Measurements from ENCODE around the gene LFNG. TPM values are rescaled to one million over a fixed set of nuclear protein-coding genes. Genes with fewer than 3 reads are reported as not detected.

The LFNG gene
- total RNA-seq, 4 donors from 2014 or later: 105 to 198 (median 150) TPM

DNA sequence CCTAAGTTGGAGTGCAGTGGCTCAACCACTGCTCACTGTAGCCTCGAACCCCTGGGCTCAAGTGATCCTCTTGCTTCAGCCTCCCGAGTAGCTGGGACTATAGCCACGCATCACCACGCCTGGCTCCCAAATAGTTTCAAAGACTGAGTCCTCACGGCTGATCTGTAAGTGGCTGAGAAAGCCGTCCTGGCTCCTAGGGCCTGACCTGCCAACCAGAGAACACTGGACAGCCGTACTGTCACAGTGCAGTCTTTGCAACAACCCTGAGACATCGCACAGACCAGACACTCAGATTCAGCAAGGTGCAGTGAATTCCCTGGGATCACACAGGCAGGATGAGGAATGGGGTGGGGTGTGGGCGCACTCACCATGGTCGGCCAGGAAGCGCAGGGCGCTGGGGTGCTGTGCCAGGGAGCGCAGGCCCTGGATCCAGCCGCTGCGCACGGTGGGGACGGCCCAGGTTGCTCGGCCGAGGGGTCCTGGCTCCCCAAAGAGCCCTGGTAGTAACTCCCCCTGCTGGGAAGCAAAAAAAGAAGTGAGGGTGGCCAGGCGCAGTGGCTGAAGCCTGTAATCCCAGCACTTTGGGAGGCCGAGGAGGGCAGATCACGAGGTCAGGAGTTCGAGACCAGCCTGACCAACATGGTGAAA, 25.1 kb downstream of the LFNG start:
- Histone ChIP-seq H3K27ac (no peak overlapping the region), H3K9me3 (no peaks in the 10 kb centered on the region), H3K36me3 (peaks cover 88% of the 10 kb centered on the region), H3K4me1 (no peaks in the 10 kb centered on the region), H3K27me3 (no peaks in the 10 kb centered on the region), H3K4me3 (no peak overlapping the region)
- 93% methylated on average over 17 of the region's 23 CpGs for WGBS
- DNase-seq (ENCODE audit: low spot score in 2 of 2): peak in 1 of 2 donors; percentile 55
- TF ChIP-seq, protein P1, sequence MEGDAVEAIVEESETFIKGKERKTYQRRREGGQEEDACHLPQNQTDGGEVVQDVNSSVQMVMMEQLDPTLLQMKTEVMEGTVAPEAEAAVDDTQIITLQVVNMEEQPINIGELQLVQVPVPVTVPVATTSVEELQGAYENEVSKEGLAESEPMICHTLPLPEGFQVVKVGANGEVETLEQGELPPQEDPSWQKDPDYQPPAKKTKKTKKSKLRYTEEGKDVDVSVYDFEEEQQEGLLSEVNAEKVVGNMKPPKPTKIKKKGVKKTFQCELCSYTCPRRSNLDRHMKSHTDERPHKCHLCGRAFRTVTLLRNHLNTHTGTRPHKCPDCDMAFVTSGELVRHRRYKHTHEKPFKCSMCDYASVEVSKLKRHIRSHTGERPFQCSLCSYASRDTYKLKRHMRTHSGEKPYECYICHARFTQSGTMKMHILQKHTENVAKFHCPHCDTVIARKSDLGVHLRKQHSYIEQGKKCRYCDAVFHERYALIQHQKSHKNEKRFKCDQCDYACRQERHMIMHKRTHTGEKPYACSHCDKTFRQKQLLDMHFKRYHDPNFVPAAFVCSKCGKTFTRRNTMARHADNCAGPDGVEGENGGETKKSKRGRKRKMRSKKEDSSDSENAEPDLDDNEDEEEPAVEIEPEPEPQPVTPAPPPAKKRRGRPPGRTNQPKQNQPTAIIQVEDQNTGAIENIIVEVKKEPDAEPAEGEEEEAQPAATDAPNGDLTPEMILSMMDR (IDR thresholded peaks at IDR 0.05): no peak
- TF ChIP-seq EP300 (IDR thresholded peaks at IDR 0.05): no peak
- no peak for TF ChIP-seq POLR2AphosphoS5 (IDR thresholded peaks at IDR 0.05)
- TF ChIP-seq POLR2A (IDR thresholded peaks at IDR 0.05): no peak

DNA sequence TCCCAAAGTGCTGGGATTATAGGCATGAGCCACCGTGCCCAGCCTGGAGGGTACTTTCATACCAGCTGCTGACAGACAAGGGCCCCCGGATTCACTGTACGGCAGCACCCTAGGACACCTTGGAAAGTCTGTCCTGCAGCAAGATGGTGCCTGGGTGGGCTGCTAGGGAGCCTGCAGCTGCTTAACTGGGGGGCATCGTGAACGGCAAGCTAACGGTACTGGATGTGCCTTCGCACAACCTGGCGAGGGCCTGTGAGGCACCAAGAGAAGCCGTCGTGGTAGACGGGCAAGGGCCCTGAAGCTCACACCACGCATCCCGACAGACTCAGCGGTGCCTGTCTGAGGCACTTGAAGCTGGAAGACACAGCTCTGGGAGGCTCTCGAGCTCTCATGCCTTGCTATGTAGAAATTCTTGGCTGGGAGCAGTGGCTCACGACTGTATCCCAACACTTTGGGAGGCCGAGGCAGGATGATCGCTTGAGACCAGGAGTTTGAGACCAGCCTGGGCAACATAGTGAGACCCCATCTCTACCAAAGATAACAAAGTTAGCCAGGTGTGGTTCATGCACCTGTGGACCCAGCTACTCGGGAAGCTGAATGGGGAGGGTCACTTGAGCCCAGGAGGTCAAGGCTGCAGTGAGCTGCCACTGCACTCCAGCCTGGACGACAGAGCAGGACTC, 26.3 kb downstream of the LFNG start:
- no peaks in the 10 kb centered on the region for H3K27me3 ChIP-seq
- DNase-seq (ENCODE audit: low spot score in 2 of 2): peak in 1 of 2 donors; percentile 56
- H3K36me3 ChIP-seq: peaks cover 80% of the 10 kb centered on the region
- no peak overlapping the region for H3K4me3 ChIP-seq
- no peaks in the 10 kb centered on the region for H3K4me1 ChIP-seq
- H3K27ac ChIP-seq: no peak overlapping the region
- WGBS: 94% methylated on average over 18 of the region's 20 CpGs
- no peak for TF ChIP-seq POLR2A (IDR thresholded peaks at IDR 0.05)
- TF ChIP-seq, protein P1 (IDR thresholded peaks at IDR 0.05): no peak
- no peak for TF ChIP-seq POLR2AphosphoS5 (IDR thresholded peaks at IDR 0.05)
- no peak for TF ChIP-seq EP300 (IDR thresholded peaks at IDR 0.05)
- no peaks in the 10 kb centered on the region for H3K9me3 ChIP-seq

GRCh38 chr7:2546776-2547586, 27.4 kb downstream of the LFNG start:
- no peaks in the 10 kb centered on the region for H3K27me3 ChIP-seq
- H3K4me1 ChIP-seq: no peaks in the 10 kb centered on the region
- DNase-seq (ENCODE audit: low spot score in 2 of 2): peak in 1 of 2 donors; percentile 54
- 86% methylated on average over 31 of the region's 31 CpGs for WGBS
- TF ChIP-seq POLR2A (IDR thresholded peaks at IDR 0.05) (no peak), POLR2AphosphoS5 (IDR thresholded peaks at IDR 0.05) (no peak), EP300 (IDR thresholded peaks at IDR 0.05) (no peak)
- TF ChIP-seq, protein P1 (IDR thresholded peaks at IDR 0.05): no peak
- peaks cover 69% of the 10 kb centered on the region for H3K36me3 ChIP-seq
- H3K9me3 ChIP-seq: no peaks in the 10 kb centered on the region
- H3K27ac ChIP-seq: no peak overlapping the region
- no peak overlapping the region for H3K4me3 ChIP-seq

GRCh38 chr7:2551418-2551817, 31.8 kb downstream of the LFNG start:
- TF ChIP-seq, protein P1 (IDR thresholded peaks at IDR 0.05): no peak
- no peak for TF ChIP-seq POLR2A (IDR thresholded peaks at IDR 0.05)
- TF ChIP-seq POLR2AphosphoS5 (IDR thresholded peaks at IDR 0.05): no peak
- TF ChIP-seq EP300 (IDR thresholded peaks at IDR 0.05): no peak
- no peak overlapping the region for H3K4me3 ChIP-seq
- no peaks in the 10 kb centered on the region for H3K27me3 ChIP-seq
- peaks cover 29% of the 10 kb centered on the region for H3K36me3 ChIP-seq
- DNase-seq (ENCODE audit: low spot score in 2 of 2): peak in 1 of 2 donors; percentile 13
- H3K27ac ChIP-seq: no peak overlapping the region
- H3K4me1 ChIP-seq: peaks cover 33% of the 10 kb centered on the region
- H3K9me3 ChIP-seq: no peaks in the 10 kb centered on the region
- 94% methylated on average over 8 of the region's 8 CpGs for WGBS

GRCh38 chr7:2553108-2553507, 33.5 kb downstream of the LFNG start:
- 94% methylated on average over 10 of the region's 10 CpGs for WGBS
- peaks cover 35% of the 10 kb centered on the region for H3K4me1 ChIP-seq
- no peaks in the 10 kb centered on the region for H3K27me3 ChIP-seq
- no peak overlapping the region for H3K27ac ChIP-seq
- TF ChIP-seq, protein P1 (IDR thresholded peaks at IDR 0.05): no peak
- TF ChIP-seq POLR2AphosphoS5 (IDR thresholded peaks at IDR 0.05): no peak
- H3K4me3 ChIP-seq: no peak overlapping the region
- no peaks in the 10 kb centered on the region for H3K9me3 ChIP-seq
- DNase-seq (ENCODE audit: low spot score in 2 of 2): no peak
- peaks cover 14% of the 10 kb centered on the region for H3K36me3 ChIP-seq
